Peyer's patch (tissue), 4 donors: Measurements from ENCODE around the gene XRN1.

Experiments used
- POLR2A ChIP-seq, 2 donors: fragments of 450-650 bp; IDR thresholded peaks; one replicate each; pipeline ENCODE4 v1.5.1; 2017; ENCODE audit warnings: antibody characterized with exemption in 2 of 2, mild to moderate bottlenecking in 2 of 2, moderate library complexity in 2 of 2
- TF ChIP-seq, protein P1 (sequence below), 6 experiments: fragments of 450-650 bp in 4 of 6; fragments of 200-600 bp in 2 of 6; sonication (generic) in 1 of 6; IDR thresholded peaks; one replicate each; pipeline ENCODE4 v1.5.1; 2017 to 2019; ENCODE audit warnings: antibody characterized with exemption in 6 of 6, mild to moderate bottlenecking in 3 of 6, moderate library complexity in 1 of 6

DNA sequence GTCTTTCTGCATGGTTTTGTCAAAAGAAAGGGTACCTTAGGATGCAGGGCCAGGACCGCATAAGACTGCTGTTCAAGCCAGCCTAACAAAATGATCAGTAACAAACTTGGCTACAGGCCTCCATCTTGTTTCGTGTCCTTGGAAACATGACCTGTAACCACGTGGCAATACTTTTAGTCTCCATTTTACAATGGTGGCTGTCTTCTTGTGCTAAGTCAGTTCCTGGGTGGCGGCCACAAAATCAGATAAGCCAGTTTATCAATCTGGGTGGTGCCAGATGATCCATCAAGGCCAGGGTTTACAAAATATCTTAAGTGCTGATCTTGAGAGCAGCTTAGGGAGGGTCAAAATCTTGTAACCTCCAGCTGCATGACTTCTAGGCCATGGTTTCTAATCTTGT lies 165.3 kb downstream of the XRN1 start:
- TF ChIP-seq, protein P1, sequence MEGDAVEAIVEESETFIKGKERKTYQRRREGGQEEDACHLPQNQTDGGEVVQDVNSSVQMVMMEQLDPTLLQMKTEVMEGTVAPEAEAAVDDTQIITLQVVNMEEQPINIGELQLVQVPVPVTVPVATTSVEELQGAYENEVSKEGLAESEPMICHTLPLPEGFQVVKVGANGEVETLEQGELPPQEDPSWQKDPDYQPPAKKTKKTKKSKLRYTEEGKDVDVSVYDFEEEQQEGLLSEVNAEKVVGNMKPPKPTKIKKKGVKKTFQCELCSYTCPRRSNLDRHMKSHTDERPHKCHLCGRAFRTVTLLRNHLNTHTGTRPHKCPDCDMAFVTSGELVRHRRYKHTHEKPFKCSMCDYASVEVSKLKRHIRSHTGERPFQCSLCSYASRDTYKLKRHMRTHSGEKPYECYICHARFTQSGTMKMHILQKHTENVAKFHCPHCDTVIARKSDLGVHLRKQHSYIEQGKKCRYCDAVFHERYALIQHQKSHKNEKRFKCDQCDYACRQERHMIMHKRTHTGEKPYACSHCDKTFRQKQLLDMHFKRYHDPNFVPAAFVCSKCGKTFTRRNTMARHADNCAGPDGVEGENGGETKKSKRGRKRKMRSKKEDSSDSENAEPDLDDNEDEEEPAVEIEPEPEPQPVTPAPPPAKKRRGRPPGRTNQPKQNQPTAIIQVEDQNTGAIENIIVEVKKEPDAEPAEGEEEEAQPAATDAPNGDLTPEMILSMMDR (IDR thresholded peaks at IDR 0.05): no peak
- no peak for TF ChIP-seq POLR2A (IDR thresholded peaks at IDR 0.05)
